Epithelial cell of proximal tubule (primary cell): Measurements from ENCODE around the gene PXK. TPM values are rescaled to one million over a fixed set of nuclear protein-coding genes. Genes with fewer than 3 reads are reported as not detected.
A peak's percentile ranks its signal among the peaks of the same experiment; 100 is the strongest.

Experiments used
- DNase-seq: peaks from one replicate; pipeline ENCODE4 v3.0.0-alpha.2; 2011; ENCODE audit warnings: low read depth
- H3K4me3 ChIP-seq: 2 replicates; pipeline ENCODE4 v1.5.1; 2011; ENCODE audit warnings: low read depth, mild to moderate bottlenecking, low read length
- CTCF ChIP-seq: conservative IDR thresholded peaks from 2 replicates; pipeline ENCODE4 v1.5.1; 2012; ENCODE audit warnings: low read depth, mild to moderate bottlenecking, low read length
- total RNA-seq: library from RNA; depleted of rRNA; stranded (reverse); fragments of >200 nt; gene quantifications from 2 replicates; pipeline ENCODE4 v1.2.3, GENCODE V29; 2015

The PXK gene
- total RNA-seq, 1 donor from 2014 or later, result 10.1 TPM

- TF ChIP-seq CTCF, result no peak
Observed at GRCh38 chr3:58379351-58380073, 46.8 kb downstream of the PXK start.

GRCh38 chr3:58383476-58383875 lies 50.8 kb downstream of the PXK start:
- TF ChIP-seq CTCF, result no peak
- DNase-seq, result peak; percentile 36
- H3K4me3 ChIP-seq, result no peak overlapping the region

More at GRCh38 chr3:58379351-58380073, 46.8 kb downstream of the PXK start:
- H3K4me3 ChIP-seq, result no peak overlapping the region
- DNase-seq, result no peak

- H3K4me3 ChIP-seq, result no peak overlapping the region
- TF ChIP-seq CTCF, result no peak
- peak; percentile 96 for DNase-seq
Observed at GRCh38 chr3:58383904-58384303, 51.2 kb downstream of the PXK start.

- no peak overlapping the region for H3K4me3 ChIP-seq
- no peak for TF ChIP-seq CTCF
- DNase-seq, result no peak
Observed at GRCh38 chr3:58384381-58385090, 51.8 kb downstream of the PXK start.

- DNase-seq, result peak; percentile 19
- no peak for TF ChIP-seq CTCF
- H3K4me3 ChIP-seq, result no peak overlapping the region
Observed at GRCh38 chr3:58386626-58387365, 54.1 kb downstream of the PXK start.

- H3K4me3 ChIP-seq, result no peak overlapping the region
- TF ChIP-seq CTCF, result no peak
- DNase-seq, result no peak
Observed at GRCh38 chr3:58387650-58388546, 55.2 kb downstream of the PXK start.
